ENCODE measurements around the gene KNSTRN.

Gene KNSTRN

DNA sequence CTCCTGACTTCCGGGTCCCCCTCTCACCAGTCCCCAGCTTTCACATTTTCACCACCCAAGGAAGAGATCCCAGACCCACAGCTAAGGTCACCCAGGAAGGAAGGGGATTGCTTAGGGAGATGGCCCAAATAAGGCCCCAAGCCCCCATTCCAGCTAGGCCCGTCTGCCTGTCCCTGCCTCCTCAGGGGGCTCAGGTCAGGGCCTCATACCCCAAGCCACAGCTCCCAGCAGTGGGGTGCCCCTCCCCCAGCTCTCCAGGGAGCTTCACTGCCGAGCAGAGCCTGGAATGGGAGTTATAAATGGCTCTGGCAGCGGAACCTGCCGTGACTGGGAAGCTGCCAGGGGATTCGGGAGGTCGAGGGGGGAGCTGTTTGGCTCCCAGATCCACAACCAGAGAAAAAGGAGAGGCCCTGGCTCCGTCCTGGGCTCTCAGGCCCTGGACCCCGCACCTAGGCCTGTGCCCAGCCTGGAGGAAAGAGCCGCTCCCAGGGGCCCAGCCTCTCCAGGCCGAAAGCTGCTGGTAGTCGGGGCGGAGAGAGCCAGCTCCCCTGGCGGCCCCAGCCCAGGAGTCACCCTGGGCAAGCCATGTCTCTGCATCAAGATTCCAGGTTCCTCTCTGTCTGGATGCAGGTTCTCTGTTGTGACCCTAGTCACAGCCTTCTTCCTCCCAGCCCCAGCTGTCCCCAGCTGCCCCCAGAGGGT is 42.3 kb upstream of the KNSTRN start:
- H3K9ac ChIP-seq (ENCODE audit: low read length): no peak overlapping the region
- no peaks in the 10 kb centered on the region for H3K9me3 ChIP-seq (ENCODE audit: control insufficient read depth, insufficient read depth, low read depth, low read length)
- peak overlapping the region; percentile 9; the same call in 1 of the 2 replicates for H3K27ac ChIP-seq (ENCODE audit: low read depth, low read length)

DNA sequence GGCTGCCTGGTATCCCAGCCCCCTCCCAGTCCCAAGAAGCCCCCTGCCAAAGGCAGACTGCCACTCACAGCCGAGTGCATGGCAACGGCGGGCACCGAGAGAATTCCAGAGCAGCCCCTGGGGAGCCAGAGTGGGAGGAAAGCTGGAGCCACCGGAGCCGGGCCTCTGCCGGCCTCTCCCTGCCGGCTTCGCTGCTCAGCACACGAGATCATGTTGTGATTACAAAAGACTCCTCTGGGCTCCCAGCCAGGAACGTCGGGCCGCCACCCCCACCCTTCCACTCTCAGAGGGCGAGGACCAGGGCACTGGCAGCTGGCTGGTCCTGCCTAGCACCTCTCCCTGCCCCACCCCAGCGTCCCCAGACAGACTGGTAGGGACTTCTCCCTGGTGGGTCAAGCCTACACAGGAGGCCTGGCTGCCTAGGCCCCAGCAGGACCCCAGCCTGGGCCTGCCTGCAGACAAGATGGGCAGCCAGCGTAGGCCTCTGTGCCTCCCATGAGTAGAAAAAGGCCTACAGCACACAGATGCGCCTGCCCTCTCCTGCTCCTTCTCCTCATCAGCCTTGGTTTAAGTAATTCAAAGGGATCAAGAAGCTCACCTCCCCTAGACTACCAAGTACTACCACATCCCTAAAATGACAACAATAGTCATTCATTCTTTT is 41.7 kb upstream of the KNSTRN start, which contains the start of gene CCDC9B:
TSS of gene CCDC9B (minus strand) at position 200 of the 661 bp plus-strand sequence. CDS start at position 80, 120 bp downstream.
- Histone ChIP-seq H3K27ac (ENCODE audit: low read depth, low read length) (peak within 1 kb of the TSS; percentile 9; the same call in 1 of the 2 replicates), H3K36me3 (ENCODE audit: control insufficient read depth, insufficient read depth, low read length) (no peaks in the 10 kb centered on the region), H3K9me3 (ENCODE audit: control insufficient read depth, insufficient read depth, low read depth, low read length) (no peaks in the 10 kb centered on the region), H3K9ac (ENCODE audit: low read length) (no peak within 1 kb of the TSS), H3K27me3 (ENCODE audit: control insufficient read depth, insufficient read depth, low read length) (no peaks in the 10 kb centered on the region), H3K4me1 (ENCODE audit: control insufficient read depth, insufficient read depth, low read length) (peaks cover 34% of the 10 kb centered on the region), H3K4me3 (ENCODE audit: low read depth, low read length) (no peak within 1 kb of the TSS)

More for the DNA sequence above, 42.3 kb upstream of the KNSTRN start:
- Histone ChIP-seq H3K4me3 (ENCODE audit: low read depth, low read length) (no peak overlapping the region), H3K36me3 (ENCODE audit: control insufficient read depth, insufficient read depth, low read length) (no peaks in the 10 kb centered on the region), H3K4me1 (ENCODE audit: control insufficient read depth, insufficient read depth, low read length) (peaks cover 34% of the 10 kb centered on the region), H3K27me3 (ENCODE audit: control insufficient read depth, insufficient read depth, low read length) (no peaks in the 10 kb centered on the region)

DNA sequence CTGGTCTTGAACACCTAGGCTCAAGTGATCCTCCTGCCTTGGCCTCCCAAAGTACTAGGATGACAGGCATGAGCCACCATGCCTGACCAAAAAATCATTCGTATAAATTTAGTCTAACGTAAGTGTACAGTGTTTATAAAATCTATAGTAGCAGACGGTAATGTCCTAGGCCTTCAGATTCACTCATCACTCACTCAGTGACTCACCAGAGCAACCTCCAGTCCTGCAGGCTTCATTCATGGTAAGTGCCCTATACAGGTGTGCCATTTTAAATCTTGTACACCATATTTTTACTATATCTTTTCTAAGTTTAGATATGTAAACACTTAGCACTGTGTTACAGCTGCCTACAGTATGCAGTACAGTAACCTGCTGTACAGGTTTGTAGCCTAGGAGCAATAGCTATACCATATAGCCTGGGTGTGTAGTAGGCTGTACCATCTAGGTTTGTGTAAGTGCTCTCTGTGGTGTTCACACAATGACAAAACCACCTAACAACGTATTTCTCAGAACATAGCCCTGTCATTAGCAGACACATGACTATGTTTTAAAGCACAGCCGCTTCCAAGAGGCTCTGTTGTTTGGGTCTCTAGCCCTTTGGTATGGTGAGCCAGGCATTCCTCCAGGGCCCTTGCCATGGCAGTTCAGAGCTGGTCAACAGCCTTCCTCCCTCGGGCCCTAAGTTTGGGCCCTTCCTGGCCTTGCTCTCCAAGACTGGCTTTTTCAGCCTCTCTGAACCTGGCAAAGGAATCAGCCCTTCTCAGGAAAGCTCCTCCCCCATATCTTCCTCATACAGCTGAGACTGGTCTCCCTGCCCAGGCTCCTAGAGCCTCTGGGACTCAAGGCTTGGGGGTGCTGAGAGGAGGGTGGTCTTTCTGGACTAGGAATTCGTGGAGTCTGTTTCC is 39.9 kb upstream of the KNSTRN start:
- H3K9ac ChIP-seq (ENCODE audit: low read length): no peak overlapping the region
- H3K4me1 ChIP-seq (ENCODE audit: control insufficient read depth, insufficient read depth, low read length): peaks cover 29% of the 10 kb centered on the region
- no peak overlapping the region for H3K4me3 ChIP-seq (ENCODE audit: low read depth, low read length)
- H3K36me3 ChIP-seq (ENCODE audit: control insufficient read depth, insufficient read depth, low read length): no peaks in the 10 kb centered on the region
- no peaks in the 10 kb centered on the region for H3K27me3 ChIP-seq (ENCODE audit: control insufficient read depth, insufficient read depth, low read length)
- no peaks in the 10 kb centered on the region for H3K9me3 ChIP-seq (ENCODE audit: control insufficient read depth, insufficient read depth, low read depth, low read length)
- no peak overlapping the region for H3K27ac ChIP-seq (ENCODE audit: low read depth, low read length)

DNA sequence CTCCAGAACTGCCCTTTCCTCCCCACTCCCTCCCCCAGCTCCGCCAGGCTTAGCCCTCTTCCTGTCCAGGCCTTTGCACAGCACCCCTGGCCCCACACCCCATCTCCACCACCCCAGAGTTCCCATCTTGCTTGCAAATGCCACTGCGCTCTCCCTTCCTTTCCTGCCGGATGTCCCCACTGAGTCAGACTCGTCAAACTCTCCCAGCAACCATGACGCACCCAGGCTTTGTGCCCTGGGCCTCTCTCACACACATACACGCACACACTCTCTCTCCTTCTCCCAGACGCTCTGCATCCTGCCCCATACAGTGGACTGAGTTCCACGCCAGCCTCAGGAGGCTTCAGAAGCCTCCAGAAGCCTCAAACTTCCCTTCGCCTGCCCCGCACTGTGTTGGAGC is 39.0 kb upstream of the KNSTRN start:
- Histone ChIP-seq H3K27ac (ENCODE audit: low read depth, low read length) (no peak overlapping the region), H3K4me3 (ENCODE audit: low read depth, low read length) (no peak overlapping the region), H3K27me3 (ENCODE audit: control insufficient read depth, insufficient read depth, low read length) (no peaks in the 10 kb centered on the region), H3K36me3 (ENCODE audit: control insufficient read depth, insufficient read depth, low read length) (no peaks in the 10 kb centered on the region), H3K9me3 (ENCODE audit: control insufficient read depth, insufficient read depth, low read depth, low read length) (no peaks in the 10 kb centered on the region), H3K9ac (ENCODE audit: low read length) (no peak overlapping the region), H3K4me1 (ENCODE audit: control insufficient read depth, insufficient read depth, low read length) (peaks cover 24% of the 10 kb centered on the region)

DNA sequence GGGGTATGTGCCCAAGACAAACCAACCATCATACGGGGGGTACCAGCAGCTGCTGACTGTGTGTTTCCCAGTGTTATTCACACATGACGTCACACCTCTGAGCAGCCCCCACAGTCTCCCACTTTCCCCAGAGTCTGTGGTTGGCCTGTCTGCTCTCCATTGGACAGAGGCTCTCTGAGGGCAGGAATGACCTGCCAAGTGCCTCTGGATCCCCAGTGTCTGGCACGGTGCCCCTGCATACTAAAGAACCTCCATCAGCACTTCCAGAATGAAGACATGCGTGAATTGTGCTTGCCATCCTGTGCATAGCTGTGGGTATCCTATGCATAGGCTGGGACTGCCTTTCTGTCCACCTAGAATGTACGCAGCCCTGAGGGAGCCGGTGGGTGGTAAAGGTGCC is 38.3 kb upstream of the KNSTRN start:
- Histone ChIP-seq H3K36me3 (ENCODE audit: control insufficient read depth, insufficient read depth, low read length) (no peaks in the 10 kb centered on the region), H3K9ac (ENCODE audit: low read length) (no peak overlapping the region), H3K9me3 (ENCODE audit: control insufficient read depth, insufficient read depth, low read depth, low read length) (no peaks in the 10 kb centered on the region), H3K4me3 (ENCODE audit: low read depth, low read length) (no peak overlapping the region), H3K4me1 (ENCODE audit: control insufficient read depth, insufficient read depth, low read length) (peaks cover 24% of the 10 kb centered on the region), H3K27ac (ENCODE audit: low read depth, low read length) (no peak overlapping the region), H3K27me3 (ENCODE audit: control insufficient read depth, insufficient read depth, low read length) (no peaks in the 10 kb centered on the region)

DNA sequence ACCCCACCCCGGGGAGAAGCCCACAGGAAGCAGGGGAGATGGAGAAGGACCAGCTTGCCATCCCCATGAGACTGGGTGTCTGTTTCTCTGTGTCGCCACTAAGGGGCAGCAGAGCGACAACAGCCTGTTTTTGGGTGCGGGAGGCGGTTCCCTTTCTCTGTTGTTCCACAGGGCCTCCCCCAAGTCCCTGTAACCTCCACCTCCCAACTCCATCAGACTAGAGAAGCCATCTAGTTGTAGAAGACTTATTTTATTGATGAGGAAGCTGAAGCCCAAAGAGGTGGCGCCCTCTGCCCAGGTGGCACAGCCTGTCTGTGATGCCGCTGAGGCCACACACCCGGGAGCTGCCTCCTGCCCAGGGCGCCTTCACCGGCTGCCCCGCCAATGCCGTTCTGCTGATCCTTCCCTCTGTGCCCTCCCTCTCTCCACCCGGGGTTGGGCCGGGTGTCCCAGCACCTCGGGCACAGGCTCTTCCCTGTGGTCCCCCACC is 37.8 kb upstream of the KNSTRN start:
- H3K9ac ChIP-seq (ENCODE audit: low read length): no peak overlapping the region
- H3K4me1 ChIP-seq (ENCODE audit: control insufficient read depth, insufficient read depth, low read length): peaks cover 22% of the 10 kb centered on the region
- H3K9me3 ChIP-seq (ENCODE audit: control insufficient read depth, insufficient read depth, low read depth, low read length): no peaks in the 10 kb centered on the region
- no peaks in the 10 kb centered on the region for H3K27me3 ChIP-seq (ENCODE audit: control insufficient read depth, insufficient read depth, low read length)
- no peak overlapping the region for H3K27ac ChIP-seq (ENCODE audit: low read depth, low read length)
- H3K4me3 ChIP-seq (ENCODE audit: low read depth, low read length): no peak overlapping the region
- H3K36me3 ChIP-seq (ENCODE audit: control insufficient read depth, insufficient read depth, low read length): no peaks in the 10 kb centered on the region

DNA sequence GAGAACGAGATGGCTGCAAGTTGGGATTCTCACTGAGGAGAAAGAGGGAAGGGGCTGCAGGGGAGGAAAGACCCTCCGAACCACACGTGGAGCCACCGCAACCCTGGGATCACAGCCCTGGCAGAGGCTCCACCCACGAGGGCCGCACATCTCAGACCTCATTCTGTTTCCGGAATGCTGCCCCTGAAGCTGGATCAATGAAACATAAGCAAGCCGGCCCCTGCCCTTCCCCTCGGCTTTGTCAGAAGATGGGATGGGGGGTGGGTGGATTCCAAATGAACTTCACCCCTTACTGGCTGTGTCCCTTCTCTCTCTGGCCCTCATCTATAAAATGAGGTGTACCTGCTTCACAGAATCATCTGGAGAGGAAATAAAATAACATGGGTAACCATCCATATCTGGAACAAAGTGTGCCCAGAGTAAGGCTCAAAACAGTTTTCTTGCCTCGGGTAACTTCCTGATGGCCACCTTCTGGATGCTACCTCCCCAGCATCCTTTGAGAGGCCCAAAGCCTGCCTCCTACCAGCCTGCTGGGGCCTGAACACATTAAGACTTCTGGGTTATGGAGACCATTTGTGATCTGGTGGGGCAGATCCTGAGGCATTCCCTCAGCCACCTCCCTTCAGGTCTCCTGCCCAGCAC is 37.2 kb upstream of the KNSTRN start:
- Histone ChIP-seq H3K36me3 (ENCODE audit: control insufficient read depth, insufficient read depth, low read length) (no peaks in the 10 kb centered on the region), H3K27me3 (ENCODE audit: control insufficient read depth, insufficient read depth, low read length) (no peaks in the 10 kb centered on the region), H3K4me3 (ENCODE audit: low read depth, low read length) (no peak overlapping the region), H3K9ac (ENCODE audit: low read length) (no peak overlapping the region), H3K4me1 (ENCODE audit: control insufficient read depth, insufficient read depth, low read length) (peaks cover 15% of the 10 kb centered on the region), H3K9me3 (ENCODE audit: control insufficient read depth, insufficient read depth, low read depth, low read length) (no peaks in the 10 kb centered on the region), H3K27ac (ENCODE audit: low read depth, low read length) (no peak overlapping the region)

DNA sequence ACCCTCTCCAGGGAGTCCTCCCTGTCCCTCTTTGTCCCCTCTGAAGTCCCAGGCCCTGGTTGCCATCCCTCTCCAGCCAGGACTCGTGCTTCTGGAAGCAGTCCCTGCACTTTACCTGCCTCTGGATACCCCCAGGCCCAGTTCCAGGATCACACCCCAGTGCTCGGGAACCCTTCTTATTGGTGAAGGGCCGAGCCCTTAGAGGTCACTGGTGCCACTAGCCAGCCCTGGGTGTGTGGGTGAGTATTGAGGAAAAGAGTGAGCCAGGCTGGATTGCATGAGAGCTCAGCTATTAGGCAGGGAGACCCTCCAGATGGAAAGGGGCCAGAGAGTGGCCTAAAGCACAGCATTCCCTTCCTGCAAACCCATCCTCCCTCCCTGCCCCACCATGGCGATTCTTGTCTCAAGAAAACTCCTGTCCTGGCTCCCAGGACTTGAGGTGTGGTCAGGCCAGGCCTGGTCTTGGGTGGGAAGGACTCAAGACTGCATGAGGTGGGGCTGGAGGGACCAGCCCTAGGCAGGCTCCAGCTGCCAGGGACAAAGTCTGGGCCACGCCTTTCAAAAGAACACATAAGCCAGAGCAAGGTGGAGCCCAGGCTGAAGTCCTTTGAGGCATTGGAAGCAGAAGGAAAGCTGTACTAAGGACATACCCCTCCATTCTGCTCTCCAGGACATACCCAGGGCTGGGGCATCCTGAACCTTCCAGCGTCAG is 36.5 kb upstream of the KNSTRN start:
- H3K4me1 ChIP-seq (ENCODE audit: control insufficient read depth, insufficient read depth, low read length): peaks cover 8% of the 10 kb centered on the region; the same call in 1 of the 2 replicates
- no peak overlapping the region for H3K9ac ChIP-seq (ENCODE audit: low read length)
- no peaks in the 10 kb centered on the region for H3K36me3 ChIP-seq (ENCODE audit: control insufficient read depth, insufficient read depth, low read length)
- no peak overlapping the region for H3K27ac ChIP-seq (ENCODE audit: low read depth, low read length)
- H3K27me3 ChIP-seq (ENCODE audit: control insufficient read depth, insufficient read depth, low read length): no peaks in the 10 kb centered on the region
- H3K9me3 ChIP-seq (ENCODE audit: control insufficient read depth, insufficient read depth, low read depth, low read length): no peaks in the 10 kb centered on the region
- H3K4me3 ChIP-seq (ENCODE audit: low read depth, low read length): no peak overlapping the region

DNA sequence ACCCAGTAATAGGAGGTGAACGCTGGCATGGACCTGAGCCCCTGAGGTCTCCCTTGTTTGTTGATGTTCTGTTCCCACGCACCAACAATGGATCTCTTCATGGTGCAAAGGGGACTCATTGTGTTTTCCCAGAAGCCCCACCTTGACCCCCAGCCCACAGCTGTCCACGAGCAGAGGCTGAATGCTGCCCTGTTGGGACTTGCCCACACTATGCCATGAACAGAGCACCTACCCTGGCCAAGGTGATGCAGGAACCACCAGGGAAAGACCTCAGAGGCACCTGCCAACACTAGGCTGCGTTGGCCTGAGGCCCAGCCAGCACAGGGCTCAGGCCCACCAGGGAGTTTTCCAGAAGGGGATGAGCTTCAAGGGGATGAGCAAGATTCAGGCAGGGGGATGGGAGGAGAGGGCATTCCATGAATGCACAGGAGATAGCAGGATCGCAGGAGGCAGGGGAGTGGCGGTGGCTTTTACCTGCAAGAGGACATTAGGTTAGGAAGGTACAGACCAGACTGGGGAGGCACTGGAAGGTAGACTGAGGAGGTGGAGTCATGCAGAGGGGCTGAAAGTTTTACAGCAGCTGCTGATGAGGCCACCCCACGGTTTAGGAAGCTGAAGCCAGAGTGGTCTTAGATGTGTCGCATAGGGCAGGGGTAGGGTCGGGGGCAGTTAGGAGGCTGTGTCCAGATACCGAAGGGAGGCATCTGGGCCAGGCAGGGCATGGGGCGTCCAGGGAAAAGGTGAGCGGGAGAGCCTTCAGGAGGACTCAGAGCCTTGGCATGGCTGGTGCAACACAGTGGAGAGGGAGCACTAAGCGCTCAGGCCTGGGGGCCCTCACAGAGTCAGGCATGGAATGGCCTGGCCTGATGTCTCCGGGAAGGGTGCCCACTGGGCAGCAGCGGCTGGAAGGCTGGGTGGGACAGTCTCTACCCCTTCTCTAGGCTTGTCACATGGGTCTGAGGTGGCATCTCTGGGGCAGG is 35.7 kb upstream of the KNSTRN start:
- Histone ChIP-seq H3K4me1 (ENCODE audit: control insufficient read depth, insufficient read depth, low read length) (peaks cover 5% of the 10 kb centered on the region; the same call in 1 of the 2 replicates), H3K27me3 (ENCODE audit: control insufficient read depth, insufficient read depth, low read length) (no peaks in the 10 kb centered on the region), H3K27ac (ENCODE audit: low read depth, low read length) (no peak overlapping the region), H3K9ac (ENCODE audit: low read length) (no peak overlapping the region), H3K4me3 (ENCODE audit: low read depth, low read length) (no peak overlapping the region), H3K9me3 (ENCODE audit: control insufficient read depth, insufficient read depth, low read depth, low read length) (no peaks in the 10 kb centered on the region), H3K36me3 (ENCODE audit: control insufficient read depth, insufficient read depth, low read length) (no peaks in the 10 kb centered on the region)
